Thyroid gland (tissue), 4 donors: ENCODE measurements around the gene IPO9. TPM values are rescaled to one million over a fixed set of nuclear protein-coding genes. Genes with fewer than 3 reads are reported as not detected.
"Not testable (repeated sequence)": the region's sequence is repeated elsewhere in the genome, so short reads cannot be mapped to it uniquely, and the experiment has no call there.

Source experiments
- DNase-seq, 2 donors: peaks; one replicate each; pipeline ENCODE4 v3.0.0-alpha.2; 2019
- H3K27ac ChIP-seq, 3 donors: fragments of 200-600 bp; sonication (generic); 1 replicate in 2 of 3; 2 replicates in 1 of 3; pipeline ENCODE4 v1.5.1; 2016 to 2019; ENCODE audit warnings: mild to moderate bottlenecking in 1 of 3, moderate library complexity in 1 of 3
- H3K27me3 ChIP-seq: fragments of 200-600 bp; sonication (generic); one replicate; pipeline ENCODE4 v1.5.1; 2019
- H3K36me3 ChIP-seq, 2 donors: fragments of 200-600 bp; sonication (generic); one replicate each; pipeline ENCODE4 v1.5.1; 2016 to 2019
- H3K4me1 ChIP-seq, 2 donors: fragments of 200-600 bp; sonication (generic); one replicate each; pipeline ENCODE4 v1.5.1; 2017 to 2019
- H3K4me3 ChIP-seq, 3 donors: fragments of 200-600 bp; sonication (generic); replicated peaks in 1 of 3; 1 replicate in 2 of 3; 2 replicates in 1 of 3; pipeline ENCODE4 v1.5.1; 2016; ENCODE audit warnings: mild to moderate bottlenecking in 1 of 3
- H3K9me3 ChIP-seq: fragments of 200-600 bp; sonication (generic); one replicate; pipeline ENCODE4 v1.5.1; 2017
- POLR2A ChIP-seq, 2 donors: fragments of 450-650 bp; IDR thresholded peaks; one replicate each; pipeline ENCODE4 v1.6.1; 2017; ENCODE audit warnings: antibody characterized with exemption in 2 of 2, mild to moderate bottlenecking in 2 of 2, moderate library complexity in 1 of 2
- WGBS, 2 donors: methylation state at CpG; one replicate each; pipeline ENCODE4 v1.1.5; 2017; 5-methylcytosine and 5-hydroxymethylcytosine counted together
- intact Hi-C: fragments of 100-400 bp; cut with DNase I; formaldehyde crosslinking; loops from one replicate; pipeline ENCODE4 v1.15.1; 2023
- total RNA-seq, 4 donors: library from RNA; depleted of rRNA; stranded (reverse); fragments of >200 nt; gene quantifications; one replicate each; pipeline ENCODE4 v1.2.3, GENCODE V29; 2016
- TF ChIP-seq, protein P1 (sequence below), 6 experiments: fragments of 200-600 bp in 3 of 6; fragments of 450-650 bp in 3 of 6; sonication (generic) in 3 of 6; IDR thresholded peaks; one replicate each; pipeline ENCODE4 v1.5.1; 2016 to 2019; ENCODE audit warnings: antibody characterized with exemption in 6 of 6, mild to moderate bottlenecking in 2 of 6, inconsistent platforms in 1 of 6, moderate library complexity in 1 of 6

Gene IPO9
- total RNA-seq, 4 donors from 2014 or later = 28.4 to 42.1 (median 36.7) TPM

DNA sequence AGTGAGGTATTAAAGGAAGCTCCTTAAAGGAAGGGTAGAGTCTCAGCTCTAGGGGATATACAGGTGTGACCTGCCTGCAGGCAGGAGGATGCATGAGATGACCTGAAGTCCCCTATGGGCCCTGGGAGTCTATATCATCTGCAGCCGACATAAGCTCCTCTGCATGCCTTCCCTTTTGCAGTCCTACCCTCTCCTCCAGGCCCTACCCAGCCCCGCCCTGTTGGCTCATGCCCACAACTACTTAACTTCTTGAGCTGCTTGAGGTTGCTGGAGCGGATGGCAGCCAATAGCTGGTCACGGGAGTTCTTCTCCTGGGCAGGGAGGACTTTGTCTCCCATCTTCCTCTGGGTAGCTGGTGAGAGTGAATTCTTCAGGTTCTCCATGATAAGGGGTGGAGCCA is 70.0 kb downstream of the IPO9 start:
- Histone ChIP-seq H3K4me3 (no peak overlapping the region), H3K9me3 (no peaks in the 10 kb centered on the region), H3K27me3 (no peaks in the 10 kb centered on the region), H3K4me1 (peaks cover 44 to 52% of the 10 kb centered on the region in 2 donors), H3K27ac (peak overlapping the region in 2 of 3 donors; percentile 84 to 96), H3K36me3 (no peaks in the 10 kb centered on the region)
- DNase-seq = peak; percentile 95 to 97
- TF ChIP-seq, protein P1, sequence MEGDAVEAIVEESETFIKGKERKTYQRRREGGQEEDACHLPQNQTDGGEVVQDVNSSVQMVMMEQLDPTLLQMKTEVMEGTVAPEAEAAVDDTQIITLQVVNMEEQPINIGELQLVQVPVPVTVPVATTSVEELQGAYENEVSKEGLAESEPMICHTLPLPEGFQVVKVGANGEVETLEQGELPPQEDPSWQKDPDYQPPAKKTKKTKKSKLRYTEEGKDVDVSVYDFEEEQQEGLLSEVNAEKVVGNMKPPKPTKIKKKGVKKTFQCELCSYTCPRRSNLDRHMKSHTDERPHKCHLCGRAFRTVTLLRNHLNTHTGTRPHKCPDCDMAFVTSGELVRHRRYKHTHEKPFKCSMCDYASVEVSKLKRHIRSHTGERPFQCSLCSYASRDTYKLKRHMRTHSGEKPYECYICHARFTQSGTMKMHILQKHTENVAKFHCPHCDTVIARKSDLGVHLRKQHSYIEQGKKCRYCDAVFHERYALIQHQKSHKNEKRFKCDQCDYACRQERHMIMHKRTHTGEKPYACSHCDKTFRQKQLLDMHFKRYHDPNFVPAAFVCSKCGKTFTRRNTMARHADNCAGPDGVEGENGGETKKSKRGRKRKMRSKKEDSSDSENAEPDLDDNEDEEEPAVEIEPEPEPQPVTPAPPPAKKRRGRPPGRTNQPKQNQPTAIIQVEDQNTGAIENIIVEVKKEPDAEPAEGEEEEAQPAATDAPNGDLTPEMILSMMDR (IDR thresholded peaks at IDR 0.05) = no peak
- TF ChIP-seq POLR2A (IDR thresholded peaks at IDR 0.05) = peak in 1 of 2 donors; percentile 14
- WGBS, 2 donors = 29 to 30% methylated on average over 3 to 4 of the region's 4 CpGs
- intact Hi-C loops = loop anchor here (10.0 kb wide), 1 partner anchor 216 kb away; no protein-coding TSS in a partner anchor

DNA sequence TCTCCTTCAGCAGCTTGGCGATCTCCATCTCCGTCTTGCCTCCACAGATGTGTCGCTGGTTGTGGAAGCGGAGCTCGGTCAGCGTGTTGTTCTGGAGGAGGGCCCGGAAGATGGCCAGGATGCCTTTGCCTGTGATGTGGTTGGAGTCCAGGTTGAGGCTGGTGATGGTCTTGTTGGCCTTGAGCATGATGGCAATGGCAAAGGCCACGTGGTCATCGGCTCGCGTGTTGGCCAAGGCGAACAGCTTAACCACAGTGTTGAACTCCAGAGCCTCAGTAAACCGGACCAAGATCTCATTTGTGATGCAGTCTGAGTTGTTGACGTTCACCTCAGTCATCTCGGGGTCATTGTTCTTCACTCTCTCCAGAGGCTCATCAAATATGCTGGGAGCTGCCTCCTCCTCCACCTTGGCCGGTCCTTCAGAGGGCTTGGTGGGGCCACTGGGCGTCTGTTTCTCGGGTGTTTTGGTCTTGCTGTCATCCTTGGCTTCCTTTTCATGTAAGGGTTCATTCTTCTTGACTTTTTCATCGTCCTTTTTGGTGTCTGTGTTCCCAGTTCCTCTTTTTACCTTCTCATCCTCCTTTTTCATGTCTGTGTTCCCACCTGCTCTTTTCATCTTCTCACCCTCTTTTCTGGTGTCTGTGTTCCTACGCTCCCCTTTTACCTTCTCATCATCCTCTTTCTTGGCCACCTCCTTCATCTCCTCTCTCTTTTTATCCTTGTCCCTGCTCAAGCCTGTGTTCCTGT is 70.9 kb downstream of the IPO9 start:
- 94 to 95% methylated on average over 20 of the region's 20 CpGs for WGBS, 2 donors
- Histone ChIP-seq H3K27ac (peak overlapping the region; percentile 84 to 96 (median 84)), H3K4me3 (no peak overlapping the region), H3K9me3 (no peaks in the 10 kb centered on the region), H3K4me1 (peaks cover 53 to 61% of the 10 kb centered on the region in 2 donors), H3K36me3 (no peaks in the 10 kb centered on the region), H3K27me3 (no peaks in the 10 kb centered on the region)
- DNase-seq = no peak
- intact Hi-C loops = loop anchor here (10.0 kb wide), 1 partner anchor 215 kb away; no protein-coding TSS in a partner anchor
- TF ChIP-seq POLR2A (IDR thresholded peaks at IDR 0.05) = no peak
- TF ChIP-seq, protein P1 (IDR thresholded peaks at IDR 0.05) = no peak

DNA sequence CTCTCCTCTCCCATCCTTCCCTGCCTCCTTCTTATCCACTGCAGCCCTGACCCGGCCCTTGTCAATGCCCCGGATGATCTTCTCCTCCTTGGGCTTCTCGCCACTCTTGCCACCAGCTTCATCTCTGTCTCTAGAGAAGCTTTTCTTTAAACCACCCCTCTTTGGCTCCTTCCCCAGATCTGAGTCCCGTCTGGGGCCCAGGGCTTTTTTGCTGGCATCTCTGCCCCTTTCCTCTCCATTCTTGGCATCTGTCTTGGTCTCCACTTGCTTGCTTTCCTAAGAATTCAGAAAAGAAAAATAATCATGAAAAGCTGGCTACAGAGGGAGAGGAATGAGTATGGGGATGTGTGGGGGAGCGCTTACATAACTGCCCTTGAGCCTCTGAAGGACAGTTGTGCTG is 71.5 kb downstream of the IPO9 start:
- peak overlapping the region; percentile 84 to 96 (median 84) for H3K27ac ChIP-seq
- intact Hi-C loops = no loop called here
- TF ChIP-seq, protein P1 (IDR thresholded peaks at IDR 0.05) = no peak
- peak in 1 of 2 donors; percentile 49 for TF ChIP-seq POLR2A (IDR thresholded peaks at IDR 0.05)
- no peaks in the 10 kb centered on the region for H3K27me3 ChIP-seq
- H3K4me3 ChIP-seq = no peak overlapping the region
- no peaks in the 10 kb centered on the region for H3K36me3 ChIP-seq
- 24 to 39% methylated on average over 5 of the region's 5 CpGs for WGBS, 2 donors
- peak; percentile 66 to 70 for DNase-seq
- H3K4me1 ChIP-seq = peaks cover 59 to 67% of the 10 kb centered on the region in 2 donors
- no peaks in the 10 kb centered on the region for H3K9me3 ChIP-seq

DNA sequence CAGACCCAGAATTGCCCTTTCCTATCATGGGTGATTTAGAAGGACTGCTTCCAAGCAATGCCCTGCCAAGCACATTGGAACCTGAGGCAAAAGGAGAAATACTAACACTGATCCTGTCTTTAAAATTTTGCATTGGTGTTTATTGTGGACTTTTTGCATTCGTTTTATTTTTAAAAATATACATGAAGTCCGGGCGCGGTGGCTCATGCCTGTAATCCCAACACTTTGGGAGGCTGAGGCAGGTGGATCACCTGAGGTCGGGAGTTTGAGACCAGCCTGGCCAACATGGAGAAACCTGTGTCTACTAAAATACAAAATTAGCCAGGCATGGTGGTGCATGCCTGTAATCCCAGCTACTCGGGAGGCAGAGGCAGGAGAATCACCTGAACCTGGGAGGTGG is 72.1 kb downstream of the IPO9 start:
- H3K4me3 ChIP-seq, H3K9me3 ChIP-seq, H3K27me3 ChIP-seq, DNase-seq, H3K36me3 ChIP-seq, intact Hi-C loops: not testable (repeated sequence)
- Histone ChIP-seq H3K27ac (peak overlapping the region; percentile 84 to 96 (median 84)), H3K4me1 (peaks cover 64 to 71% of the 10 kb centered on the region in 2 donors)
- WGBS, 2 donors = 88 to 93% methylated on average over 6 of the region's 6 CpGs
- TF ChIP-seq POLR2A (IDR thresholded peaks at IDR 0.05) = peak in 1 of 2 donors; percentile 2

DNA sequence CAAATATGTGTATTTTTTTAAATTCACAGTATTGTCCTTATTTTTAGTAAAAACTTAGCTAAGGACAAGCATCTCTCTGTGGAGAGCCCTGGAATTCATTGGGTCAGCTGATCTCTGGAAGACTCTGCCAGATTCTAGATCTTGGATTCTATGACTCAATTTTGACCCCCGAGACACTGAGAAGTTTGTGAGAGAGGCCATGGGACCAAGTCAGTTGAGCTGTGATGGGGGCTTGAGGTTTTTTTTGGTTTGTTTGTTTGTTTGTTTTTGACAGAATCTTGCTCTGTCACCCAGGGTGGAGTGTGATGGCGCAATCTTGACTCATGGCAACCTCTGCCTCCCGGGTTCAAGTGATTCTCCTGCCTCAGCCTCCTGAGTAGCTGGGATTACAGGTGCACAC is 73.2 kb downstream of the IPO9 start:
- no peak for DNase-seq
- H3K4me1 ChIP-seq = peaks cover 64 to 78% of the 10 kb centered on the region in 2 donors
- intact Hi-C loops = no loop called here
- H3K9me3 ChIP-seq = no peaks in the 10 kb centered on the region
- WGBS, 2 donors = 77 to 78% methylated on average over 3 of the region's 3 CpGs
- no peak overlapping the region for H3K4me3 ChIP-seq
- H3K27me3 ChIP-seq = no peaks in the 10 kb centered on the region
- peak overlapping the region; percentile 88 to 98 (median 96) for H3K27ac ChIP-seq
- no peaks in the 10 kb centered on the region for H3K36me3 ChIP-seq
- TF ChIP-seq, protein P1 (IDR thresholded peaks at IDR 0.05) = no peak
- no peak for TF ChIP-seq POLR2A (IDR thresholded peaks at IDR 0.05)
